ENCODE measurements around the gene LMNTD2. TPM values are rescaled to one million over a fixed set of nuclear protein-coding genes. Genes with fewer than 3 reads are reported as not detected.

Gene LMNTD2
- total RNA-seq, 1 donor from 2014 or later = 19.3 TPM

GRCh38 chr11:567011-567628 lies 6.6 kb upstream of the LMNTD2 start:
- no peaks in the 10 kb centered on the region for H3K9me3 Mint-ChIP-seq (ENCODE audit: low read depth)
- TF ChIP-seq CTCF (IDR thresholded peaks at IDR 0.05; ENCODE audit: unreplicated experiment) = no peak
- H3K36me3 Mint-ChIP-seq (ENCODE audit: insufficient read depth) = peaks cover 3% of the 10 kb centered on the region
- no peak overlapping the region for H3K27ac Mint-ChIP-seq
- H3K4me3 Mint-ChIP-seq (ENCODE audit: low read depth) = peak overlapping the region; percentile 77
- H3K4me1 Mint-ChIP-seq (ENCODE audit: low read depth) = no peaks in the 10 kb centered on the region
- no peaks in the 10 kb centered on the region for H3K27me3 Mint-ChIP-seq
- DNase-seq (ENCODE audit: low spot score, unreplicated experiment) = no peak

GRCh38 chr11:565921-566509 lies 5.5 kb upstream of the LMNTD2 start:
- DNase-seq (ENCODE audit: low spot score, unreplicated experiment) = no peak
- H3K27me3 Mint-ChIP-seq = no peaks in the 10 kb centered on the region
- no peak for TF ChIP-seq CTCF (IDR thresholded peaks at IDR 0.05; ENCODE audit: unreplicated experiment)
- peaks cover 3% of the 10 kb centered on the region for H3K36me3 Mint-ChIP-seq (ENCODE audit: insufficient read depth)
- H3K4me1 Mint-ChIP-seq (ENCODE audit: low read depth) = peaks cover 4% of the 10 kb centered on the region
- no peak overlapping the region for H3K4me3 Mint-ChIP-seq (ENCODE audit: low read depth)
- no peak overlapping the region for H3K27ac Mint-ChIP-seq
- H3K9me3 Mint-ChIP-seq (ENCODE audit: low read depth) = no peaks in the 10 kb centered on the region

GRCh38 chr11:563812-564578 lies 3.5 kb upstream of the LMNTD2 start:
- no peak overlapping the region for H3K27ac Mint-ChIP-seq
- TF ChIP-seq CTCF (IDR thresholded peaks at IDR 0.05; ENCODE audit: unreplicated experiment) = no peak
- no peak overlapping the region for H3K4me3 Mint-ChIP-seq (ENCODE audit: low read depth)

GRCh38 chr11:563066-563811 lies 2.7 kb upstream of the LMNTD2 start:
- Mint-ChIP-seq H3K27me3 (no peaks in the 10 kb centered on the region), H3K4me1 (ENCODE audit: low read depth) (peaks cover 10% of the 10 kb centered on the region), H3K27ac (no peak overlapping the region), H3K36me3 (ENCODE audit: insufficient read depth) (peaks cover 3% of the 10 kb centered on the region), H3K9me3 (ENCODE audit: low read depth) (no peaks in the 10 kb centered on the region), H3K4me3 (ENCODE audit: low read depth) (no peak overlapping the region)
- no peak for DNase-seq (ENCODE audit: low spot score, unreplicated experiment)
- TF ChIP-seq CTCF (IDR thresholded peaks at IDR 0.05; ENCODE audit: unreplicated experiment) = no peak

More at GRCh38 chr11:563812-564578, 3.5 kb upstream of the LMNTD2 start:
- DNase-seq (ENCODE audit: low spot score, unreplicated experiment) = no peak
- Mint-ChIP-seq H3K36me3 (ENCODE audit: insufficient read depth) (peaks cover 3% of the 10 kb centered on the region), H3K27me3 (no peaks in the 10 kb centered on the region), H3K9me3 (ENCODE audit: low read depth) (no peaks in the 10 kb centered on the region), H3K4me1 (ENCODE audit: low read depth) (peaks cover 10% of the 10 kb centered on the region)

Data from progenitor cell of endocrine pancreas (in vitro differentiated cells).